ENCODE data around the gene CPSF6. TPM values are rescaled to one million over a fixed set of nuclear protein-coding genes. Genes with fewer than 3 reads are reported as not detected.

CPSF6 gene
- 170 TPM for polyA plus RNA-seq (2012; ENCODE audit: insufficient read length, low read depth)

- TF ChIP-seq REST (IDR thresholded peaks at IDR 0.05; ENCODE audit: insufficient read depth in 1 of 2, low read depth in 2 of 2, low read length in 2 of 2) (no peak), TAF1 (IDR thresholded peaks at IDR 0.05; ENCODE audit: borderline replicate concordance, insufficient read depth, low read length) (no peak; the same call in 1 of the 2 replicates), SIN3A (IDR thresholded peaks at IDR 0.05; ENCODE audit: borderline replicate concordance, insufficient read depth, low read length) (no peak), POLR2AphosphoS5 (IDR thresholded peaks at IDR 0.05; ENCODE audit: low read depth, low read length) (peak; percentile 94), FOXP2 (optimal IDR thresholded peaks at IDR 0.05; ENCODE audit: borderline replicate concordance, extremely low read depth, extremely low read length, insufficient read depth) (peak; percentile 72)
These were observed at the start of gene CPSF6 for GRCh38 chr12:69239352-69239921. TSS of gene CPSF6 (plus strand) at chr12:69239569. CDS start at chr12:69239647, 78 bp downstream.

GRCh38 chr12:69196302-69197288 lies 42.8 kb upstream of the CPSF6 start:
- TF ChIP-seq REST (IDR thresholded peaks at IDR 0.05; ENCODE audit: insufficient read depth in 1 of 2, low read depth in 2 of 2, low read length in 2 of 2) (no peak), FOXP2 (optimal IDR thresholded peaks at IDR 0.05; ENCODE audit: borderline replicate concordance, extremely low read depth, extremely low read length, insufficient read depth) (no peak), TAF1 (IDR thresholded peaks at IDR 0.05; ENCODE audit: borderline replicate concordance, insufficient read depth, low read length) (no peak), POLR2AphosphoS5 (IDR thresholded peaks at IDR 0.05; ENCODE audit: low read depth, low read length) (no peak), SIN3A (IDR thresholded peaks at IDR 0.05; ENCODE audit: borderline replicate concordance, insufficient read depth, low read length) (no peak)

- TF ChIP-seq POLR2AphosphoS5 (IDR thresholded peaks at IDR 0.05; ENCODE audit: low read depth, low read length) (no peak), TAF1 (IDR thresholded peaks at IDR 0.05; ENCODE audit: borderline replicate concordance, insufficient read depth, low read length) (no peak), REST (IDR thresholded peaks at IDR 0.05; ENCODE audit: insufficient read depth in 1 of 2, low read depth in 2 of 2, low read length in 2 of 2) (no peak), FOXP2 (optimal IDR thresholded peaks at IDR 0.05; ENCODE audit: borderline replicate concordance, extremely low read depth, extremely low read length, insufficient read depth) (no peak), SIN3A (IDR thresholded peaks at IDR 0.05; ENCODE audit: borderline replicate concordance, insufficient read depth, low read length) (no peak)
These were observed 35.2 kb upstream of the CPSF6 start for GRCh38 chr12:69204191-69204590.

- no peak for TF ChIP-seq FOXP2 (optimal IDR thresholded peaks at IDR 0.05; ENCODE audit: borderline replicate concordance, extremely low read depth, extremely low read length, insufficient read depth)
- TF ChIP-seq POLR2AphosphoS5 (IDR thresholded peaks at IDR 0.05; ENCODE audit: low read depth, low read length): no peak
- no peak for TF ChIP-seq TAF1 (IDR thresholded peaks at IDR 0.05; ENCODE audit: borderline replicate concordance, insufficient read depth, low read length)
- no peak for TF ChIP-seq SIN3A (IDR thresholded peaks at IDR 0.05; ENCODE audit: borderline replicate concordance, insufficient read depth, low read length)
- TF ChIP-seq REST (IDR thresholded peaks at IDR 0.05; ENCODE audit: insufficient read depth in 1 of 2, low read depth in 2 of 2, low read length in 2 of 2): no peak
These were observed 28.7 kb upstream of the CPSF6 start for GRCh38 chr12:69210661-69211060.
